Suprapubic skin (tissue), 4 donors: Measurements from ENCODE around the gene YJU2. TPM values are rescaled to one million over a fixed set of nuclear protein-coding genes. Genes with fewer than 3 reads are reported as not detected.

Source experiments
- DNase-seq, 2 donors: peaks; one replicate each; pipeline ENCODE4 v3.0.0-alpha.2; 2019; ENCODE audit warnings: low spot score in 2 of 2
- H3K27ac ChIP-seq: fragments of 200-600 bp; sonication (generic); one replicate; pipeline ENCODE4 v1.5.1; 2019
- H3K27me3 ChIP-seq: fragments of 200-600 bp; sonication (generic); one replicate; pipeline ENCODE4 v1.5.1; 2019
- H3K36me3 ChIP-seq: fragments of 200-600 bp; sonication (generic); one replicate; pipeline ENCODE4 v1.5.1; 2019
- H3K4me1 ChIP-seq: fragments of 200-600 bp; sonication (generic); one replicate; pipeline ENCODE4 v1.5.1; 2019
- H3K4me3 ChIP-seq: fragments of 200-600 bp; sonication (generic); one replicate; pipeline ENCODE4 v1.5.1; 2019; ENCODE audit warnings: mild to moderate bottlenecking
- H3K9me3 ChIP-seq: fragments of 200-600 bp; sonication (generic); one replicate; pipeline ENCODE4 v1.5.1; 2019
- CTCF ChIP-seq, 2 donors: fragments of 200-600 bp in 1 of 2; fragments of 450-650 bp in 1 of 2; sonication (generic) in 1 of 2; IDR thresholded peaks; one replicate each; pipeline ENCODE4 v1.5.1; 2016 to 2019; ENCODE audit warnings: antibody characterized with exemption in 2 of 2, mild to moderate bottlenecking in 1 of 2, moderate library complexity in 1 of 2
- EP300 ChIP-seq: sonication (generic); formaldehyde crosslinking; IDR thresholded peaks from one replicate; pipeline ENCODE4 v1.6.1; 2017; ENCODE audit warnings: antibody characterized with exemption
- POLR2A ChIP-seq, 2 donors: fragments of 450-650 bp; IDR thresholded peaks; one replicate each; pipeline ENCODE4 v1.6.1; 2017; ENCODE audit warnings: antibody characterized with exemption in 2 of 2, mild to moderate bottlenecking in 2 of 2, moderate library complexity in 2 of 2
- POLR2AphosphoS5 ChIP-seq, 3 donors: sonication (generic); formaldehyde crosslinking; IDR thresholded peaks; one replicate each; pipeline ENCODE4 v1.6.1; 2017; ENCODE audit warnings: antibody characterized with exemption in 3 of 3
- WGBS: methylation state at CpG from one replicate; pipeline ENCODE4 v1.1.5; 2018; 5-methylcytosine and 5-hydroxymethylcytosine counted together
- total RNA-seq, 4 donors: library from RNA; depleted of rRNA; stranded (reverse); fragments of >200 nt; gene quantifications; one replicate each; pipeline ENCODE4 v1.1.0, GENCODE V29; 2016

Gene YJU2
- total RNA-seq, 4 donors from 2014 or later = 23.3 to 34.3 (median 26.9) TPM

DNA sequence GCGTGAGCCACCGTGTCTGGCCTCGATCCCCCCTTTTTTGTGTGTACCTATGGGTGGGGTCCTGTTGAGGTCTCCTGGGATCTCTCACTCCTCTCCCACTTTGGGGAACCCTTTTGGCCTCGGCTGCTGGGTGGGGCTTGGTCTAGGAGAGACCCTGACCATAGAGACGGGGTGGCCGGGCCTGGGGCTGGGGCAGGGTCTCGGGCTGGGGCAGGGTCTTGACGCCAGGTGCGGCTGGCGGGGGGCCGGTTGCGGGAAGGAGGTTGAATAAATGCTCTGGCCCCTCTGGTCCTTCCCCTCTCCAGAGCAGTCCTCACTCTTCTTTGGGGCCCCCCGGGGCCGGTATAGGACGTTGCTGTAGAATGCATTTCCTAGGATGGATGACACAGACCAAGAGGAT, 45.6 kb downstream of the YJU2 start:
- WGBS = 67% methylated on average over 6 of the region's 15 CpGs
- H3K4me3 ChIP-seq = no peak overlapping the region
- no peaks in the 10 kb centered on the region for H3K9me3 ChIP-seq
- peaks cover 28% of the 10 kb centered on the region for H3K27me3 ChIP-seq
- peaks cover 5% of the 10 kb centered on the region for H3K4me1 ChIP-seq
- TF ChIP-seq CTCF (IDR thresholded peaks at IDR 0.05) (no peak), POLR2AphosphoS5 (IDR thresholded peaks at IDR 0.05) (no peak), POLR2A (IDR thresholded peaks at IDR 0.05) (no peak), EP300 (no peak)
- H3K36me3 ChIP-seq = no peaks in the 10 kb centered on the region
- no peak overlapping the region for H3K27ac ChIP-seq
- DNase-seq = no peak

DNA sequence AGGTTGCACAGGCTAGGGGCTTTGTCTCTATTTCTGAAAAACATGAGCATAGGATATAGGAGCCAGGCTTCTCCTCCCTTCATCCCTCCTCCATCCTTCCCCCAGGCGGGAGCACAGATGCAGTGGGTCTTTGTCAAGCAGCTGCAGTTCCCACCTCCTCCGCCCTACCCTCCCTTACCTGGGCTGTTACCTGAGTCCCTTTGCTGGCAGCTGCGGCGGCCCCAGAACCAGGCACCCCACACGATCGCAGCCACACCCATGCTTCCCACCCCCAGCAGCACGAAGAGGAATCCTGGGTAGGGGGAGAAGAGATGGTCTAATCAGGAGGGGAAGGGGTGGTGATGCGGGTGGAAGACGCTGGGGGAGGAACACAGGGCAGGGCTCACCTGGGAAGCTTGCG, 47.5 kb downstream of the YJU2 start:
- no peaks in the 10 kb centered on the region for H3K36me3 ChIP-seq
- no peak overlapping the region for H3K4me3 ChIP-seq
- H3K9me3 ChIP-seq = no peaks in the 10 kb centered on the region
- no peak overlapping the region for H3K27ac ChIP-seq
- peaks cover 5% of the 10 kb centered on the region for H3K4me1 ChIP-seq
- H3K27me3 ChIP-seq = peaks cover 23% of the 10 kb centered on the region
- no peak for TF ChIP-seq POLR2AphosphoS5 (IDR thresholded peaks at IDR 0.05)
- no peak for TF ChIP-seq EP300
- TF ChIP-seq CTCF (IDR thresholded peaks at IDR 0.05) = no peak
- TF ChIP-seq POLR2A (IDR thresholded peaks at IDR 0.05) = no peak
- no peak for DNase-seq
- WGBS = 41% methylated on average over 10 of the region's 10 CpGs

GRCh38 chr19:4295972-4296771, 49.3 kb downstream of the YJU2 start:
- no peak for DNase-seq
- TF ChIP-seq CTCF (IDR thresholded peaks at IDR 0.05) = no peak
- TF ChIP-seq EP300 = no peak
- no peak for TF ChIP-seq POLR2A (IDR thresholded peaks at IDR 0.05)
- no peak for TF ChIP-seq POLR2AphosphoS5 (IDR thresholded peaks at IDR 0.05)
- Histone ChIP-seq H3K4me1 (peaks cover 5% of the 10 kb centered on the region), H3K27me3 (peaks cover 18% of the 10 kb centered on the region), H3K27ac (no peak overlapping the region), H3K4me3 (no peak overlapping the region), H3K36me3 (no peaks in the 10 kb centered on the region), H3K9me3 (no peaks in the 10 kb centered on the region)
- WGBS = 51% methylated on average over 12 of the region's 14 CpGs

- DNase-seq = no peak
- 89% methylated on average over 16 of the region's 27 CpGs for WGBS
- Histone ChIP-seq H3K27ac (no peak overlapping the region), H3K36me3 (no peaks in the 10 kb centered on the region), H3K27me3 (peaks cover 13% of the 10 kb centered on the region), H3K4me1 (peaks cover 5% of the 10 kb centered on the region), H3K9me3 (no peaks in the 10 kb centered on the region), H3K4me3 (no peak overlapping the region)
- TF ChIP-seq POLR2AphosphoS5 (IDR thresholded peaks at IDR 0.05) = no peak
- no peak for TF ChIP-seq CTCF (IDR thresholded peaks at IDR 0.05)
- no peak for TF ChIP-seq EP300
- TF ChIP-seq POLR2A (IDR thresholded peaks at IDR 0.05) = no peak
These were observed 51.3 kb downstream of the YJU2 start for GRCh38 chr19:4297901-4298809.
